ENCODE results near the gene RAB25. TPM values are rescaled to one million over a fixed set of nuclear protein-coding genes. Genes with fewer than 3 reads are reported as not detected.

RAB25 gene
- total and polyA plus RNA-seq, 2 of the 13 experiments (the other 11 are each of a cell fraction or from before 2014, with no cell fraction given), result 0.20 to 0.22 TPM

DNA sequence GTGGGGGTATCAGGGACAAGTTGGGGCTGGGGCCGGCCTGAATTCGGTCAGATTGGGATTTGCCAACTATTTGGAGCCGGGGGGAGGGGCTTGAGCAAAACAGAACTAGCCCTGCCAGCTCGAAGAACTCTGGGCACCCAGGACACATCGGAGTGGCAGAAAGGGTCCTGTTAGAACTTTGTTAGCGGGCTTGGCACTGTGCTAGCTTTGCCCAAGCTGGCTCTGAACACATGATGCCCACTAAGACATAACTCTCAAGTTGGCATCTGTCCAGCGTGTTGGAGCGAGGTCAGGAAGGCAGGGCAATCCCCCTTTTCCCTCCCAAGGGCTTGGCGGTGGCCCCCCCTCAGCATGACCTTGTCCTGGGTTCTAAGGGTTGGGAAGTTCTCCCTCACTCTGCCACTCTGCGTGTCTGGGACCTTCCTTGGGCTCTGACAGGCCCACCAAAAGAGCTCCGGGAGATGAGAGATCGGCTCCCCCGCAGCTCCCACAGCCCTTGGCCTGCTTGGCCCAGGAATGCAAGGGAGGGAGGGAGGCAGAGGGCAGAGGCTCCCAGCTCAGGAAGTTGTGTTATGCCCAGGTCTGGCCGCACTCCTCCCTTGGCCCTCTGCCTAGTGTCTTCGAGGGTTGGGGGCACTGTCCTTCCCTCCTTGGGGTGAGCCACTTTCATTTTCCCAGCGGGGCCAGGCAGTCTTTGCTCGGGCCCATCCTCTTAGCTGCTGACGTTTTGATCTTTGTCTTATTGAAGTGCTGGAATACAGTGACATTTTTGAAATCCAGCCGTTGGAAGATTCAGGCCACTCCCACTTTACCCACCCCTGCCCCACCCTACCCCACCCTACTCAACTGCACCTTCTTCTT lies 54.8 kb downstream of the RAB25 start (continued):
- TF ChIP-seq, protein P1, sequence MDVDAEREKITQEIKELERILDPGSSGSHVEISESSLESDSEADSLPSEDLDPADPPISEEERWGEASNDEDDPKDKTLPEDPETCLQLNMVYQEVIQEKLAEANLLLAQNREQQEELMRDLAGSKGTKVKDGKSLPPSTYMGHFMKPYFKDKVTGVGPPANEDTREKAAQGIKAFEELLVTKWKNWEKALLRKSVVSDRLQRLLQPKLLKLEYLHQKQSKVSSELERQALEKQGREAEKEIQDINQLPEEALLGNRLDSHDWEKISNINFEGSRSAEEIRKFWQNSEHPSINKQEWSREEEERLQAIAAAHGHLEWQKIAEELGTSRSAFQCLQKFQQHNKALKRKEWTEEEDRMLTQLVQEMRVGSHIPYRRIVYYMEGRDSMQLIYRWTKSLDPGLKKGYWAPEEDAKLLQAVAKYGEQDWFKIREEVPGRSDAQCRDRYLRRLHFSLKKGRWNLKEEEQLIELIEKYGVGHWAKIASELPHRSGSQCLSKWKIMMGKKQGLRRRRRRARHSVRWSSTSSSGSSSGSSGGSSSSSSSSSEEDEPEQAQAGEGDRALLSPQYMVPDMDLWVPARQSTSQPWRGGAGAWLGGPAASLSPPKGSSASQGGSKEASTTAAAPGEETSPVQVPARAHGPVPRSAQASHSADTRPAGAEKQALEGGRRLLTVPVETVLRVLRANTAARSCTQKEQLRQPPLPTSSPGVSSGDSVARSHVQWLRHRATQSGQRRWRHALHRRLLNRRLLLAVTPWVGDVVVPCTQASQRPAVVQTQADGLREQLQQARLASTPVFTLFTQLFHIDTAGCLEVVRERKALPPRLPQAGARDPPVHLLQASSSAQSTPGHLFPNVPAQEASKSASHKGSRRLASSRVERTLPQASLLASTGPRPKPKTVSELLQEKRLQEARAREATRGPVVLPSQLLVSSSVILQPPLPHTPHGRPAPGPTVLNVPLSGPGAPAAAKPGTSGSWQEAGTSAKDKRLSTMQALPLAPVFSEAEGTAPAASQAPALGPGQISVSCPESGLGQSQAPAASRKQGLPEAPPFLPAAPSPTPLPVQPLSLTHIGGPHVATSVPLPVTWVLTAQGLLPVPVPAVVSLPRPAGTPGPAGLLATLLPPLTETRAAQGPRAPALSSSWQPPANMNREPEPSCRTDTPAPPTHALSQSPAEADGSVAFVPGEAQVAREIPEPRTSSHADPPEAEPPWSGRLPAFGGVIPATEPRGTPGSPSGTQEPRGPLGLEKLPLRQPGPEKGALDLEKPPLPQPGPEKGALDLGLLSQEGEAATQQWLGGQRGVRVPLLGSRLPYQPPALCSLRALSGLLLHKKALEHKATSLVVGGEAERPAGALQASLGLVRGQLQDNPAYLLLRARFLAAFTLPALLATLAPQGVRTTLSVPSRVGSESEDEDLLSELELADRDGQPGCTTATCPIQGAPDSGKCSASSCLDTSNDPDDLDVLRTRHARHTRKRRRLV (CRISPR knock-in tag; IDR thresholded peaks at IDR 0.05), result 0 out of 2 replicates have a peak, but pooled peaks have one; percentile 29
- 0 out of 2 replicates have a peak, but pooled peaks have one; percentile 21 for TF ChIP-seq MYC (CRISPR knock-in tag; IDR thresholded peaks at IDR 0.05; ENCODE audit: borderline replicate concordance)
- no peak for TF ChIP-seq MIER2 (CRISPR knock-in tag; IDR thresholded peaks at IDR 0.05)
- TF ChIP-seq, protein P2, sequence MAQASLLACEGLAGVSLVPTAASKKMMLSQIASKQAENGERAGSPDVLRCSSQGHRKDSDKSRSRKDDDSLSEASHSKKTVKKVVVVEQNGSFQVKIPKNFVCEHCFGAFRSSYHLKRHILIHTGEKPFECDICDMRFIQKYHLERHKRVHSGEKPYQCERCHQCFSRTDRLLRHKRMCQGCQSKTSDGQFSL (CRISPR knock-in tag; IDR thresholded peaks at IDR 0.05), result 0 out of 2 replicates have a peak, but pooled peaks have one; percentile 13
- TF ChIP-seq, protein P3, sequence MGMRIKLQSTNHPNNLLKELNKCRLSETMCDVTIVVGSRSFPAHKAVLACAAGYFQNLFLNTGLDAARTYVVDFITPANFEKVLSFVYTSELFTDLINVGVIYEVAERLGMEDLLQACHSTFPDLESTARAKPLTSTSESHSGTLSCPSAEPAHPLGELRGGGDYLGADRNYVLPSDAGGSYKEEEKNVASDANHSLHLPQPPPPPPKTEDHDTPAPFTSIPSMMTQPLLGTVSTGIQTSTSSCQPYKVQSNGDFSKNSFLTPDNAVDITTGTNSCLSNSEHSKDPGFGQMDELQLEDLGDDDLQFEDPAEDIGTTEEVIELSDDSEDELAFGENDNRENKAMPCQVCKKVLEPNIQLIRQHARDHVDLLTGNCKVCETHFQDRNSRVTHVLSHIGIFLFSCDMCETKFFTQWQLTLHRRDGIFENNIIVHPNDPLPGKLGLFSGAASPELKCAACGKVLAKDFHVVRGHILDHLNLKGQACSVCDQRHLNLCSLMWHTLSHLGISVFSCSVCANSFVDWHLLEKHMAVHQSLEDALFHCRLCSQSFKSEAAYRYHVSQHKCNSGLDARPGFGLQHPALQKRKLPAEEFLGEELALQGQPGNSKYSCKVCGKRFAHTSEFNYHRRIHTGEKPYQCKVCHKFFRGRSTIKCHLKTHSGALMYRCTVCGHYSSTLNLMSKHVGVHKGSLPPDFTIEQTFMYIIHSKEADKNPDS (CRISPR knock-in tag; IDR thresholded peaks at IDR 0.05), result 0 out of 2 replicates have a peak, but pooled peaks have one; percentile 20
- TF ChIP-seq, protein P4, sequence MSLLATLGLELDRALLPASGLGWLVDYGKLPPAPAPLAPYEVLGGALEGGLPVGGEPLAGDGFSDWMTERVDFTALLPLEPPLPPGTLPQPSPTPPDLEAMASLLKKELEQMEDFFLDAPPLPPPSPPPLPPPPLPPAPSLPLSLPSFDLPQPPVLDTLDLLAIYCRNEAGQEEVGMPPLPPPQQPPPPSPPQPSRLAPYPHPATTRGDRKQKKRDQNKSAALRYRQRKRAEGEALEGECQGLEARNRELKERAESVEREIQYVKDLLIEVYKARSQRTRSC (CRISPR knock-in tag; IDR thresholded peaks at IDR 0.05; ENCODE audit: low read depth), result no peak
- no peak for TF ChIP-seq ZBTB8A (CRISPR knock-in tag; IDR thresholded peaks at IDR 0.05; ENCODE audit: borderline replicate concordance, low read depth)
- TF ChIP-seq ZNF232 (CRISPR knock-in tag; IDR thresholded peaks at IDR 0.05; ENCODE audit: borderline replicate concordance), result 0 out of 2 replicates have a peak, but pooled peaks have one; percentile 17
- TF ChIP-seq, protein P5, sequence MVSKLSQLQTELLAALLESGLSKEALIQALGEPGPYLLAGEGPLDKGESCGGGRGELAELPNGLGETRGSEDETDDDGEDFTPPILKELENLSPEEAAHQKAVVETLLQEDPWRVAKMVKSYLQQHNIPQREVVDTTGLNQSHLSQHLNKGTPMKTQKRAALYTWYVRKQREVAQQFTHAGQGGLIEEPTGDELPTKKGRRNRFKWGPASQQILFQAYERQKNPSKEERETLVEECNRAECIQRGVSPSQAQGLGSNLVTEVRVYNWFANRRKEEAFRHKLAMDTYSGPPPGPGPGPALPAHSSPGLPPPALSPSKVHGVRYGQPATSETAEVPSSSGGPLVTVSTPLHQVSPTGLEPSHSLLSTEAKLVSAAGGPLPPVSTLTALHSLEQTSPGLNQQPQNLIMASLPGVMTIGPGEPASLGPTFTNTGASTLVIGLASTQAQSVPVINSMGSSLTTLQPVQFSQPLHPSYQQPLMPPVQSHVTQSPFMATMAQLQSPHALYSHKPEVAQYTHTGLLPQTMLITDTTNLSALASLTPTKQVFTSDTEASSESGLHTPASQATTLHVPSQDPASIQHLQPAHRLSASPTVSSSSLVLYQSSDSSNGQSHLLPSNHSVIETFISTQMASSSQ (IDR thresholded peaks at IDR 0.05; ENCODE audit: low read depth), result no peak
- TF ChIP-seq, protein P5 (CRISPR knock-in tag; IDR thresholded peaks at IDR 0.05; ENCODE audit: borderline replicate concordance), result peak; percentile 55; the same call in 1 of the 2 replicates
- TF ChIP-seq HDAC1 (CRISPR knock-in tag; IDR thresholded peaks at IDR 0.05), result peak; percentile 46
- no peak for TF ChIP-seq KDM1A (CRISPR knock-in tag; IDR thresholded peaks at IDR 0.05)
- no peak for TF ChIP-seq ZNF335 (CRISPR knock-in tag; IDR thresholded peaks at IDR 0.05)
- TF ChIP-seq PAWR (CRISPR knock-in tag; IDR thresholded peaks at IDR 0.05; ENCODE audit: borderline replicate concordance), result 0 out of 2 replicates have a peak, but pooled peaks have one; percentile 59
- TF ChIP-seq ZBTB7A (CRISPR knock-in tag; IDR thresholded peaks at IDR 0.05), result no peak
